HEK293T (cell line): ENCODE data around the gene MVB12B.

Experiments
- ARNT ChIP-seq: fragments of 450-650 bp; IDR thresholded peaks from 2 replicates; pipeline ENCODE4 v1.6.1; 2017; ENCODE audit warnings: mild to moderate bottlenecking
- BHLHE40 ChIP-seq: fragments of 450-650 bp; IDR thresholded peaks from 2 replicates; pipeline ENCODE4 v1.6.1; 2016; ENCODE audit warnings: mild to moderate bottlenecking, moderate library complexity, borderline replicate concordance
- ELF4 ChIP-seq: fragments of 450-650 bp; IDR thresholded peaks from 2 replicates; pipeline ENCODE4 v1.6.1; 2017; ENCODE audit warnings: antibody characterized with exemption
- LEF1 ChIP-seq: fragments of 450-650 bp; IDR thresholded peaks from 2 replicates; pipeline ENCODE4 v1.6.1; 2017; ENCODE audit warnings: mild to moderate bottlenecking, borderline replicate concordance
- SUZ12 ChIP-seq: fragments of 450-650 bp; IDR thresholded peaks from 2 replicates; pipeline ENCODE4 v1.6.1; 2016; ENCODE audit warnings: mild to moderate bottlenecking
- TARDBP ChIP-seq: fragments of 450-650 bp; IDR thresholded peaks from 2 replicates; pipeline ENCODE4 v1.6.1; 2016

DNA sequence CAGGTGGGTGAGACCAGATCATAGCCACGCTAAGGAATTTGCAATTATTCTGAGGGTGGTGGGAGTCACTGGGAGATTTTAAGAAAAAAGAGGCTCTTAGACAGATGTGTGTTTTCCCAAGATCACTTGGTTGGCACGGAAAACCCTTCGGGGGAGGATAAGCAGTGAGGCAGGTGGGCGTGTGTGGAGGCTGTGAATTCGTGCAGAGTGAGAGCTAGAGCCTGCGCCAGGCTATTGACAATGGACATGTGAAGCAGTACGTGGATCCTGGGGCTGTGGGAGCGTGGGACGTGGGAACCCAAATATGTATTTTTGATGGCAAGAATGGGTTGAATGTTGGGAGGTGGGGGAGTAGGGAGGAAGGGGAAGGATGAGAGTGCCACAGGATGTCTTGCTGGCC, 19.4 kb downstream of the MVB12B start:
- TF ChIP-seq TARDBP (no peak), BHLHE40 (no peak), ARNT (no peak), SUZ12 (no peak), ELF4 (no peak), LEF1 (no peak)
